IPS-11a (cell line): Measurements from ENCODE around the gene ZNF776.
A peak's percentile ranks its signal among the peaks of the same experiment; 100 is the strongest.
"Not testable (repeated sequence)": the region's sequence is repeated elsewhere in the genome, so short reads cannot be mapped to it uniquely, and the experiment has no call there.

Experiments
- H3K4me3 ChIP-seq: one replicate; pipeline ENCODE4 v1.5.1; 2013; ENCODE audit warnings: low read depth, low read length, control low read depth

Gene ZNF776

GRCh38 chr19:57746580-57747471, at the start of gene ZNF776:
ZNF776 (plus strand) TSS chr19:57746815; CDS start chr19:57747059, 244 bp downstream.
- peak within 1 kb of the TSS; percentile 99 for H3K4me3 ChIP-seq

GRCh38 chr19:57701625-57702024, 45.0 kb upstream of the ZNF776 start:
- no peak overlapping the region for H3K4me3 ChIP-seq

- H3K4me3 ChIP-seq, result no peak overlapping the region
Observed at GRCh38 chr19:57706346-57706745, 40.3 kb upstream of the ZNF776 start.

- H3K4me3 ChIP-seq, result peak within 1 kb of the TSS; percentile 91
Observed at GRCh38 chr19:57708641-57709361, 37.8 kb upstream of the ZNF776 start, which contains the start of gene ZNF154. ZNF154 (minus strand) TSS chr19:57709204; CDS start chr19:57708971, 233 bp downstream.

GRCh38 chr19:57709616-57710015, 37.0 kb upstream of the ZNF776 start:
- H3K4me3 ChIP-seq, result peak overlapping the region; percentile 91

- H3K4me3 ChIP-seq, result no peak overlapping the region
Observed at GRCh38 chr19:57712222-57712621, 34.4 kb upstream of the ZNF776 start.

GRCh38 chr19:57719424-57719823, 27.2 kb upstream of the ZNF776 start:
- no peak overlapping the region for H3K4me3 ChIP-seq

- H3K4me3 ChIP-seq, result no peak overlapping the region
Observed at GRCh38 chr19:57719901-57720519, 26.6 kb upstream of the ZNF776 start.

GRCh38 chr19:57720878-57721277, 25.7 kb upstream of the ZNF776 start:
- H3K4me3 ChIP-seq, result no peak overlapping the region

GRCh38 chr19:57738320-57738719, 8.3 kb upstream of the ZNF776 start:
- not testable (repeated sequence) for H3K4me3 ChIP-seq

GRCh38 chr19:57738770-57739169, 7.8 kb upstream of the ZNF776 start:
- H3K4me3 ChIP-seq, result not testable (repeated sequence)

GRCh38 chr19:57747472-57747807, 825 bp downstream of the ZNF776 start:
- H3K4me3 ChIP-seq, result peak overlapping the region; percentile 99

GRCh38 chr19:57748029-57748428, 1.4 kb downstream of the ZNF776 start:
- H3K4me3 ChIP-seq, result peak overlapping the region; percentile 99

GRCh38 chr19:57754091-57754673, 7.6 kb downstream of the ZNF776 start:
- no peak overlapping the region for H3K4me3 ChIP-seq

- H3K4me3 ChIP-seq, result no peak overlapping the region
Observed at GRCh38 chr19:57755031-57755430, 8.4 kb downstream of the ZNF776 start.

GRCh38 chr19:57757941-57758340, 11.3 kb downstream of the ZNF776 start:
- H3K4me3 ChIP-seq, result no peak overlapping the region

- no peak overlapping the region for H3K4me3 ChIP-seq
Observed at GRCh38 chr19:57759096-57759495, 12.5 kb downstream of the ZNF776 start.

GRCh38 chr19:57769345-57770131, 22.9 kb downstream of the ZNF776 start, which contains the start of gene ZNF586:
ZNF586 (plus strand) TSS chr19:57769676; CDS start chr19:57769843, 167 bp downstream.
- peak within 1 kb of the TSS; percentile 75 for H3K4me3 ChIP-seq

- no peak overlapping the region for H3K4me3 ChIP-seq
Observed at GRCh38 chr19:57771417-57771816, 24.8 kb downstream of the ZNF776 start.

GRCh38 chr19:57773488-57773887, 26.9 kb downstream of the ZNF776 start:
- no peak overlapping the region for H3K4me3 ChIP-seq
